HG02840 (cell line): Measurements from ENCODE around the gene PKD1L1.
"Not testable (repeated sequence)": the region's sequence is repeated elsewhere in the genome, so short reads cannot be mapped to it uniquely, and the experiment has no call there.

Source experiments
- ATAC-seq: cut with Tn5 transposase; IDR thresholded peaks from one replicate; pipeline ENCODE4 v1.9.1; 2021; ENCODE audit warnings: mild to moderate bottlenecking, moderate library complexity, moderate number of reproducible peaks; ENCODE audit not compliant: unreplicated experiment, low FRiP score

Gene PKD1L1

DNA sequence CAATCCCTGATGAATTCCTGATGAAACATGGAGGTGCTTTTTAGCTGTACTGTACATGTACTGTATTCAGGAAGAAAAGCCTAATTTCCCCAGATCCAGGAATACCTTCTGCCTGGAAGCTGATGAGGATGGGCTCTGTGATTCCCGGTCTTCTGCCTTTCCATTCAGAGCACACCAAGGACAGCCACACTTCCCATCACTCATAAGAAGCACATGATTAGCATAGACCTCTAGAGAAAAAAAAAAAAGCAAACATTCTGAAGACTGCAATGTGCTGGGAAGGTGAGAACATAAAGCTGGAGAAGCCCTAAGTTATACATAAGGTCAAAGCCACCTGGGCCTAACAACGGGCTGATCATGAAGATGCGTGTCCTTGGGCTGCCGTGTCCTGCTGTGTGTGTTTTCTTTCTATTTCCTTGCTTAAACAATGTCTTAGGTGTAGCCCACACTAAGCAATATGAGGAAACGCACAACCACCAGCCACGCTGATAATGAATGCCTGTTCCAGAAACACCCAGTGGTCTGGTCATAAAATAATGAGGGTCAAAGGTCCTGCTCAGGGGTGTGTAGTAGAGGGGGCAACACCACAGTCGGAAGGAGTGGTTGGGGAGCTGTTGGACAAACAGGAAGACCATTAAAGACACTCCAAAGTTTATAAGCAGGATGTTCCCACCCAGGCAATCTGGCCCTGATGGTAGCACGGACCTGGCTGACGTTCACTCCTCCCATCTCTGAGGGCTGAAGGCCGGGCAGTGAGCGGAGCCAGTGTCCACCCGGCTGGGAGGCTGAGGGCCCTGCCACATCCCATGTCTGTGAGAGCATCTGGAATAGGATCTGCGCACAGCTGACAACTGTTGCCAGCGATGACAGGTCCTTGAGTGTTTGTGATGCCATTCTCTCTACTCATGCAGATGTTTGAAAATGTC lies 7.9 kb downstream of the PKD1L1 start:
- no peak for ATAC-seq

DNA sequence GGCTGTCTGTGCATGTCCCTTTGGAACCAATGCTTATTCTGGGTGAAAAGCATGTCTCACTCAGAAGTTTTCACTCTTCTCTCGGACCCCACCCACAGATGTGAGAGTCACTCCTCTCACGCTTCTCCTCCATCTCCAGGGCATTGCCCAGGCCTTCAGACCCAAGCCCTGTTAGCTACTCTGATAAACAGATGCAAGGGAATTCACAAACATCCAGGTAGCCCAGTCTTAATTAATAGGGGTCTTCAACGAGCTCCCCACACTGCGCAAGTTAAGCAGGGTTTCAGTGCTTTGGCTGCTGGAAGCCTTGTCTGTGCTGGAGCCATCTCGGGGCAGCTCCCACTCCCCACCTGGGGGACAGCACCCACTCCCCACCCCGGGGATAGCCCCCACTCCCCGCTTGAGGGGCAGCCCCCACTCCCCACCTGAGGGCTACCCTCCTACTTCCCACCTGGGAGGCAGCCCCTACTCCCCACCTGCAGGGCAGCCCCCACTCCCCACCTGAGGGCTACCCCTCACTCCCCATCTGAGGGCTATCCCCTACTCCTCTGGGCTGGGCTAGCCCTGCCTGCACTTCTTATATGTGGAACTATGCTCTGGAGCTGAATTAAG lies 8.7 kb downstream of the PKD1L1 start:
- ATAC-seq: no peak

DNA sequence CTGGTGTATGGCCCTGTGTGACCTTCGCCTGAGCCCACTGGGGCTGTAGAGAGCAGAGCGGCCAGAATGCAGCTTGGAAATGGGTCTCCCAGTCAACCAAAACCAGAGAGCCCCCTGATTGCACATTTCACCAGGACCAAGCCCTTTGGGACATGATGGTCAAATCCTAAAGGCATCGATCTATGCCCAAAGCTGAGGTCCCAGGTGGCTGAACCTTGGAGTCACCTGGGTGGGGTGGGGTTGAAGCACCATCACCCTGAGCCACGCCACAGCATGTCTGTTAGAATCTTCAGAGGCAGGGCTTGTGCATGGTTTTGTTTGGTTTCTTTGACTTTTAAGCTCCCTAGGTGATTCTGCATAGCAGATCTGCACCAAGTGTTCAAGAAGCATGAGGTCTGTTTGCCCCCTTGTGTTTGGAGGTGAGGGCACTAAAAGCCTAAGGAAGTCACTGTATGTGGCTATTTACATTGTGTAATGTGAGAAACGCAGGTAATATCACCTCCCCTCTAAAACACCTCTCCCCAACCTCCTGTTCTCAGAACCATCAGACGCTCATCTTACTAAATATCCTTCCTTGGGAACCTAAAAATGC lies 9.6 kb downstream of the PKD1L1 start:
- ATAC-seq: no peak

DNA sequence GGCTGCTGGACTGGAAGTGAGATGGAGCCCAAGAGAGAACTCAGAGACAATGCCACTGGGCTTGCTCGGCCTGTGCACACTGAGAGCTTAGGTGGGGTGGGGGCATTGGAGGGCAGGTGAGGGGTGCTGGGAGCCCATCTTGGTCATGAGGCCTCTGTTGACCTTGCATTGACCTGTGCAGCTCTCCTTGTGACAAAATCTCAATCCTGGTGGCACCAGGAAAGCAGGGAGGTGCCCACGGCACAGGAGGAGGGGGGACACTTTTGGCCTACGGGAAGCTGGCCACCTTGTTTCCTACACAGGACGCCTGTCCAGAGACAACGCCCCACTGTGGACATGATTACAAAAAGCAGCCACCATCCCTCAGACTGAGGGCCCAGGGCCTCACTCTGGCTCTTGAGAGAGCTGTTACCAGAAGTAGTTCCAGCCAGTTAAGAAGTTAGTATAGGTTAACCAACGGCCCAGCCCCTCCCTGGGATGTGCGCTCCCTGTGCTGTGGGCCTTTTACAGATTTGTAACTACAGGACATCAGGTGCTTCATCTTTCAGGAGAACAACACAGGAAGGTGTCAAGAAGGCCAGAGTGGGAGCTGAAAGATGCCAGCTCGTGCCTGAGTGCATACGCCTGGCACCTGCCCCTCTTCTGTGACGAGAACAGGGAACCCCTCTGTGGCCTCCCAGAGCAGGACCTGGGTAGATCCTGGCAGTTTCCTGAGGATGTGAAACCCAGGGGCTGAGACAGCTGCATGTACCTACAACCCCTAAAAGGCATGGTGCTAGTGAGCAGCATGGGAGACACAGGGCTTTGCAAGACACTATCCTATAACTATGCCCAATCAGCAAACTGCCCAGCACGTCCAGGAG lies 10.3 kb downstream of the PKD1L1 start:
- ATAC-seq: peak; percentile 46

DNA sequence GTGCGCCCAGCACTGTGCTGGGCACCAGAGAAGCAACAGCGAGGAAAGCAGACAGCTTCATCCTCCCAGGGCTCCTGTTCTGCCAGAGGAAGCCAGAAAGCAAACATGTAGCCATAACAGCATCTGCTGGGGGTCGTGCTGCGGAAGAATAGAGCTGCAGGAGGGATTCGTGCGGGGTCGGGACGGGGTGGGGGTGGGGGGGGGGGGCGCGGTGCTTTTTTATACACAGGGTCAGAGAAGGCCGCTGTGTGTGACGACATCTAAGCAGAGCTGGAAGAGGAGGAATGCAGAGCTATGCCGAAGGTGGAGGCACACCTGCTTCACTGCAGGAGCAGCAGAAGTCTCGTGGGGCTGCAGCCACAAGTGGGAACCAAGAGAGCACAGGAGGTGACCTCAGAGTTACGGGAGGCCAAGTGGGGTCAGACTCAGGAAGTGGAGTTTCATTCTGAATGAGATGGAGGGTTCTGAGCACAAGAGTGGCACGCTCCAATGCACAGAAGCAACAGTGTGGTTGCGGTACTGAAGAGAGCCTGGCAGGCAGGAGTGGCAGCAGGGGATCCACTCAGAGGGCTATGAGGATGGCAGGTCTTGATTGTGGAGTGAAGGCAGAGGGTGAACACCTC lies 11.1 kb downstream of the PKD1L1 start:
- peak; percentile 96 for ATAC-seq

DNA sequence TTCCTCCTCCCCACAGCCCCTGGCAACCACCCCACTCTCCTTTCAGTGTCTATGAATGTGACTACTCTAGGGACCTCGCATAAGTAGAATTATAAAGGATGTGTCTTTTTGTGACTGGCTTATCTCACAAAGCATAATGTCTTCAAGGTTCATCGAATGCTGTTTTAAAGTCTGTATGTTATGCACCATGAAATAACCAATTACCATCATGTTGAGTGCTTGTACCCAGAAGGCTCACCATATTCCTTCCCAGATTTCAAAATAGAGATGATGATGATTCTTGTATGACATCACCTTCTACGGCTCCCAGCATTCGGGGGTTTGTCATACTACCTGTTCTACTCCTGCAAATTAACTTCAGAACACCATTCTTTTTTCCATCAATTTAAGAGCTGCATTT lies 11.9 kb downstream of the PKD1L1 start:
- no peak for ATAC-seq

DNA sequence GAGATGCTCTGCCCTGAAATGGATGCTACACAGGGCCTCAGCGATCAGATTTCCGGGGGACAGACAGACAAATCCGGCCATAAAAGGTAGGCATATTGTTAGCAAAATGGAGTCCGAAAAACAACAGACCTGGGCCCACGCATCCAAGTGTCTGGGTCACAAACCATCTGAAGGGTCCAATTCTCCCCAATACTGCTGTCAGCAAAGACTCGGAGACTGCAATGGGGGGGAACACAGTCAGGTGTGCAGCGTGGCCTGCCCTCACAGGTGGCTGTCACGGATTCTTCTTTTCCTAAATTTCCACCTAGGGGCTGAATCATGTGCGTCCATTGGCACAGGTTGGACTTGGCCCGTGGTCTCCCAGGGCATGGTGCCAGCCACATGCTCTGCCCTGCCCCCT lies 12.9 kb downstream of the PKD1L1 start:
- ATAC-seq: no peak

DNA sequence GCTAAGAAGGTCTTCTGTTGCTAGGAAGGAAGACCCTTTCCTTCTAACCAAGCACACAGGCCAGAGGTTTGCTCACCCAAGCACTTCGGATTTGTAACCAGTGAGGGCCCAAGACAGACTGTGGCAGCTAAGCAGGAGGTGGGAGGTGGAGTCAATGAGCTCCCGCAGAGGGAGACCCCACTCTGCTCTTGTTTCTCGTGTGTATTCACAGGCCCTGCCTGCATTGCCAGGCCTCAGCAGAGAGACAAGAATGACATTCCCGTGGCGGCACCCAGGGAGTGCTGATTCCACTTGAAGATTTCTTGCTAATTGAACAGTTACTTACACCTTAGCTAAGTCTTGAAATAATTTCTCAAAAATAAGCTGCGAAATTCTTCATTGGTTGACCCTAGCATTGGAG lies 13.4 kb downstream of the PKD1L1 start:
- ATAC-seq: no peak

DNA sequence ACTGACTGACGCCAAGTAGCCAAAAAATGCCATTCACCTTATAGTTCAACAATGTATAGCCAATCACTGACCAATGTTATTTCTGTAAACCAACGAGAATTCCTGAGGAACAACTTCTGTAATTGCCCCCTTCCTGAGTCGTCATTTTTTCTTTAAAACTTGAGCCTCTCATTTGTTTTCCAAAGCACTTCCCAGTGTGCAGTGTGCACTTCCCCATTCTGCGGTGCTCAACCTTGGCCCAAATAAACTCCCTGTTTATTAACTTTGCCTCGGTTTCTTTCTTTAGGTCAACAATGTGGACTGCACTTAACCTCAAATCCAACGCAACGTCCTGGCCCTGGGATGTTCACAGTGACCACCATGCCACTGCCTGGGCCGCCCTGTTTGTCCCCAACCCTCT lies 15.1 kb downstream of the PKD1L1 start:
- ATAC-seq: no peak

DNA sequence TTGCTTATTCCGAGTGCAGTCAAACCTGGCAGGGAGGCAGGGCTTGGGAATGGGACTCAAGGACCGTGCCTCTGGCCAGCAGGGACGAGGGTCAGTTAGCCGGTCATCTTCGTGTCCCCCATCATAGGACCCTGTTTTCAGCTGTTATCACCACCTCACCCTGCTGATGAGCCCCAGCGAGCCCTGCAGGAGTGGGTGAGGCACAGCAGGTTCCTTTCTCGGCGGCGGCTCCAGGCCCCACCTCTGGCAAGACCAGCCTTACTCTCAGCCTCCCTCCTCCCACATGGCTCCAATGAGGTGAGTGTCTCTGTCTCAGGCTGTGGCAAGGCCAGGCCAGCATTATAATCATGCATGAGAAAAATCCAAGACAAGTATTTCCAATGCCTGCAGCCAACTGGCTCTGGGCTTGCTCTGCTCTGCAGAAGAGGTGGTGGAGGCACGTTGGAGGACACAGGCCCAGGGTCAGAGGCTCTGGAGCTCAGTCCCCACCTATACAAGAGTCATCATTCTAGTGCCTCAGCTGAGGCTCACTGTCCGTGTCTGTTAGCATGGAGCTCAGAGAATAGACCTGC lies 15.7 kb downstream of the PKD1L1 start:
- ATAC-seq: no peak

DNA sequence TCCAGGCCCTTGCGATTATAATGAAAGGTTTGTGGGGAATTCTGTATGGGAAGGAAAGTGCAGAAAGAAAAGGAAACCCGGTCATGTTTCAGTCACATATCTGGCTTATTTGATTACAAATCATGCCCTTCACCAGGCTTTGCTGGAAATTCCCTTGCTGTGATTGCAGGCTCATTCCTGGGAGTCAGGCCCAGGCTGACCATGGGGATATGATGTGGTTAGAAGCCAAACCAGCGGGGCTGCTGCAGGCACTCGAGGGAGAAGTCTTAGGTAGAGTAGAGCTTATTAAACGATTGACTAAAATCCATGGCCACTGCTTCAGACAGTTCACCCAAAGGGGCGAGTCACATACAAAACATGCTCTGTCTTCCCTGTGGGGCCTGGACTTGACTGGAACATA lies 16.2 kb downstream of the PKD1L1 start:
- ATAC-seq: no peak

DNA sequence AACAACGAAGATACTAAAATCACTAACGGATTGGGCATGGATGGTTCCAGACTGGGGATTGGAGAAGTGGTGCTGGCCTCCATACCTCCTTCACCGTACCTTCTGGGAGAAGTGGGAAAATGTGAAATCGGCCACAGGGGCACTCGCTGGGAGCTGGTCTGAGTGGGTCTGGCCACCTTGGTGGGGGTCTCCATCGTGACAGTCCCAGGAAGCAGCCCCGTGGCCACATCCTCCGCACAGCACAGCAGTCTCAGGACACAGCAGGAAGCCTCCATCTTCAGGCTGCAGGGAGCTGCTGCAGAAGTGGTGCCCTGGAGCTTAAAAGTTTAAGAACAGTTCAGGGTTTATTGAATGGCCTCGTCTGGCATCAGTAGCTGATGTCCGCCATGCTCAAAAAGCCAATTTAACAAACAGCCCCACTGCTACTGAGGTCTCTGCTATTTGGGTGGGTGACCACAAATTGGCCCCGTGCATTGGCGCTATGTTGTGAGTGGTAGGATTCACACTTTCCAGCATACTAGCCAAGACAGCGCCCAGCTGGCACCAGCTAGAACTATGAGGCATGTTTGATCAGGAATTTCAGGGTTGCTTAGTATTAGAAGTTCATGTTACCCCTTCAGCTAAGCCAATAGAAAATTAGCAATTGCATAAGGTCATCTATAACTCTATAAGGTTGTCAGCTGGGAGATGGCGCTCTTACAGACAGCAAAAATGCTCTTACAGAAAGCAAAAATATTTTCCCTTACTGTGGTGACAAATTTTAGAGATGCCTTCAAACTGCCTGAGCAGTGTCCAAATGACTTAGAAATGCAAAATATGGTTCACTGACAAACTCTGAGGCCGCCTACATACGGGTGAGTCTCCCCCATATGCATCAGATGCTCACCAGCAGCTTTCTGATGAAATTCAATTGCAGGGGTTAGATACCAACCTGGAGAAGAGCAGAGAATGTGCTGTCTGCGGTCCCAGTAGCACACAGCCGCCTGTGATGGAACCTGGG lies 17.0 kb downstream of the PKD1L1 start:
- ATAC-seq: no peak

DNA sequence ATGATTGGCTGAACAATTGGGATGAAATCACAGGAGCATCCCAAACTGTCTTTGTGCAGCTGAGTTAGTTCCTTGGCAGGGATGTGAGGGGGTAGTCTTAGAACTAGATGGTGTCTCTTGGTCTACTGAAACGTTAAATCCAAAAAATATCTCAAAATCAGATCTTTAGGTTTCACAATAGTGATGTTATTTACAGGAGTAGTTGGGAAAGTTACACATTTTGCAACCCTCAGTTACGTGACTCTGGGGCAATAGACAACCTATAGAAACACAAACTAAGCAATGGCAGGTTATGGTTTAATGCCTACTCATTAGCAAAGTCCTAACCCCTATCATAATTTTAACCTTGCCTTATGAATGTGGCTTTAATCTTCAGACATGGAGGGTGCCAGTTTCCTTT lies 24.0 kb downstream of the PKD1L1 start:
- no peak for ATAC-seq

DNA sequence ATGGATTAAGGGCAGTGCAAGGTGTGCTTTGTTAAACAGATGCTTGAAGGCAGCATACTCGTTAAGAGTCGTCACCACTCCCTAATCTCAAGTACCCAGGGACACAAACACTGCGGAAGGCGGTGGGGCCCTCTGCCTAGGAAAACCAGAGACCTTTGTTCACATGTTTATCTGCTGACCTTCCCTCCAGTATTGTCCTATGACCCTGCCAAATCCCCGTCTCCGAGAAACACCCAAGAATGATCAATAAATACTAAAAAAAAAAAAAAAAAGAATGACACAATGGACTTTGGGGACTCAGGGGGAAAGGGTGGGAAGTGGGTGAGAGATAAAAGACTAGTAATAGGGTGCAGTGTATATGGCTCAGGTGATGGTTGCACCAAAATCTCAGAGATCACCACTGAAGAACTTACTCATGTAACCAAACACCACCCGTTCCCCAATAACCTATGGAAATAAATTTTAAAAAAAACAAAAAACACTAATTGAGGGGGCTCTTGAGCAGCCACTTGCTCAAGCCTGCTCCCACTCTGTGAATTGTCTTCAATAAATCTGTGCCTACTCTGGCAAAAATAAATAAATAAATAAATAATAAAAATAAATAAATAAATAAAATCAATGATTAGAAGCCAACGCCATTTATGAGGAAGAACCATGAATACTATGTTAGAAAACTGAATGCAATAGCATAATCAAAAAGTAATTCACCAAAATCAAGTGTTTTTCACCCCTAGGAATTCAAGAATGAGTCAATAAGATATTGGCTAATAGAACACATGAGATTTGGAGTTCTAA lies 25.0 kb downstream of the PKD1L1 start:
- not testable (repeated sequence) for ATAC-seq

DNA sequence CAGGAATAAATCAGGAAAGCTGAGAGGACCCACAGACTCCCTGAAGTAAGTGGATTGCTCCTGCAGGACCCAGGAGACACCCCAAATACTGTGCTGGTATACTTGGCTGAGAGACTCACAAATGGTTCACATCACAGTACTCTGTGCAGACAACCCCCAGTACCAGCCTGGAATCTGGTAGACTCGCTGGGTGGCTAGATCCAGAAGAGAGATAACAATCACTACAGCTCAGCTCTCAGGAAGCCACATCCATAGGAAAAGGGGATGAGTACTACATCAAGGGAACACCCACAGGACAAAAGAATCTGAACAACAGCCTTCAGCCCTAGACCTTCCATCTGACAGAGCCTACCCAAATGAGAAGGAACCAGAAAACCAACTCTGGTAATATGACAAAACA lies 31.8 kb downstream of the PKD1L1 start:
- not testable (repeated sequence) for ATAC-seq

DNA sequence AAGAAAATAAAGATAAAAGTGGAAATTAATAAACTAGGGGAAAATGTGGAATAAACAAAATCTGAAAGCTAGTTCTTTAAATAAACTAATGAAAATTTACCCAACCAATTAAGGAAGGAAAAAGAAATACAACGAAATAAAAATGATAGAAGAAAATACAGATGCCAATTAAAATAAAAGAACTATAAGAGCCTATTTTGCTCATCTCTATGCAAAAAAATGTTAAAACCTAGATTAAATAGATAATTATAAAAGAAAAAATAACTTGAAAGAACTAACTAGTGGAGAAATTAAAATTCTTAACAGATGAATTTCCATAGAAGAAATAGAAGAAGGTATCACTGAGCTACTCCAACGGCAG lies 32.7 kb downstream of the PKD1L1 start:
- ATAC-seq: no peak

DNA sequence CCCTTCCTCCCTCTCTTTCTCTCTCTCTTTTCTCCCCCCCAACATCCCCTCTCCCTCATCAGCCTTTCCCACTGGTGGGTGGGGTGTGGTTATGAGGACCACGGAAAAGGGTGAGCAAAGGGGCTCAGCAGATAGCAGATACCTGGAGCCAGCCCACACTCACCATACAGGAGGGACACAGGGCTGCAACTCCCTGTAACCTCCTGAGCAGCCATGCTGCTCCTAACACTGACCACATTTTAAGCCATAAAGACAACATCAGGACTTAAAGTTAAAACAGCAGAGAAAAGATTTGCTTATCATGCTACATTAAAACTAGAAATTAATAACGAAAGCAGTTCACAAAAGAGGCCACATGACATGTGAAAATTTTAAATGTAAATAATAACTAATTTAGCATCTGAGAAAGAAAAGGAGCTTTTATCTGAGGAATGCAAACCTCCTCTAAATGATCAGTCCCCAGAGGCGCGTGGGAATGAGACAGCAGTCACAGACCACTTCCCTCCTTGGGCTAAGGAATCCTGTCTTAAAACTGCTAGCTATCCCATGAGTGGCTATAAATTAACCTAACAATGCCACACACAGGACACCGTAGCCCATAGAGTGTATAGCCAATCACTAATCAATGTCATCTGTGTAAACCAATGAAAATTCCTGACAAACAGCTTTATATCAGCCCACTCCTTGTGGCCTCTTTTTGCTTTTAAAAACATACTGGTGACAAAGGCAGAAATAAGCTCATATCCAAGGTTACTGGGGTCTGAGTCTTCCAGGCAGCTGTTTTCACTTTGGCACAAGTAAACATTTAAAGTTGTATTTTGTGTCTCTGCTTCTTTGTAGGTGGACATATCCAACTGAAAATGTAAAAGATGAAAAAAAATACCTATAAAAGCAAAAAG lies 33.3 kb downstream of the PKD1L1 start:
- ATAC-seq: no peak
